NCI-H2107 treated with DMSO at 0.1 percent for 48 hours (cell line): ENCODE data around the gene COX7C.

Experiments used
- DNase-seq: peaks from one replicate; lab custom pipeline; 2025; ENCODE audit not compliant: unreplicated experiment; lab: John Stamatoyannopoulos, UW

COX7C gene

DNA sequence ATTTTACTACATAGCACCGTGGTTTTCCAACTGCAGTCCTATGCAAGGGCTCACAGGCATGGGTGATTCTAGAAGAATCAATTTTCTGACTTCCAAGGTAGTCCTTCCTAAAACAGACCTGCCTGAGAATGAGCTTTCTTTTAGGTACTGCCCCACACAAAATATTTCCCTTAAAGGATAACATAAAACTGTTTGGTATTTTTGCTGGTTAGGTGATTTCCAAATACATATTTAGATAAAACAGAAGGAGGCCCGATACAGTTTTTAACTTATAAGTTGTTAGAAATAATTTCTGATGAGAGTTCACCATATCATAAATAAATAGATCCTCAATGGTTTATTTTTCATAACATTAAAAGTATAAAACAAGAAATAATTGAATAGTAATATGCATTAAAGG is 46.4 kb downstream of the COX7C start:
- no peak for DNase-seq

DNA sequence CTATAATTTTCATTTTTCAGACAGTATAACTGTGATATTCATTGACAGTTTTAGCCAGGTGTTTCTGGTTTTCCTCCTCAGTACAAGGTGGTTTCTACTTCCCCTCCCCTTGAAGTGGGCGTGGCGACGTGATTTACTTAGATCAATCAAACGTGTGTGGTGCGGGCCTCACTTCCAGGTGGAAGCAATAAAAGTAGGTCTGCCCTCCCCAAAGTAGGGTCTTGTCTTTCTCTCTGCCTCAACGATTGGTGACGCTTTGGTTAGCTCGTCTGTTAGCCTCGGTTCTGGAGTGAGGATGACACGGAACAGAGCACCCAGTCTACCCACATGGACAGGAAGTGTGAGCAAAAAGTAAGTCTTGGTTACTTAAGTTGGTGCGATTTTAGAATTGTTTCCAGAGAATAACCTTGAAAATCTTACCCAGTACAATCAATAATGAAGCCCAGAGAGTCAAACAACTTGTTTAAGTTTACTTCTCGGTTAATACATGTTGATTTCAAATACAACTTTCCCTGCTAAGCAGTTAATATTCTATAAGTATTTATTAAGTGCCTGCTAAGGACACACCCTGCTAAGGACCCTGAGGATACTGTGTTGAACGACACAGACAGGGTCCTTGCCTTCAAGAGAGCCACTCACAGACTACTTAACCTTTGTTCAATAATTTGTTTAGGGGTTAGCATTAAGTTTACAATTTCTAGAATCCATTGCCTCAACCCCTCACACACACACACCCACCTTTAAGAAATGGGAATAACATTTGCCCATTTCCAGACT is 48.4 kb downstream of the COX7C start:
- no peak for DNase-seq

DNA sequence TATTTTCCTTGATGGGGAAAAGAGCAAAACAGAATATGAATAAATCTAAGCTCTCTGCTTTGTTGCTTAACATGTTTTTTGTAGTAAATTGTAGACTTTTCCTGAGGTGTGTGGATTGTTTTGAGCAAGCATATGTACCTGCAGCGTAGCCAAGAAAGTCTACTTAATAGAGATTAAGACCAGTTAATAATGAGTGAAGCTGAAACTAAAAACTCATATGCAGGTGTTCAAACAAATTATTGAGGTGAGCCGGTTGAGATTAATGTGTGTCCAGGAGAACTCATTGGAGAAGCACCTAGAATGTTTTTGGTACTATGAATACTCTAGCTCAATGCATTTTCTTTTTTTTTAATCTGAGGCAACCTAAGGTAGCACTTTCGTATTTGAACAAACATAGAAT is 49.2 kb downstream of the COX7C start:
- no peak for DNase-seq
